Coronary artery (tissue), 2 donors: ENCODE measurements around the gene COBL.

Experiments
- DNase-seq: peaks from one replicate; pipeline ENCODE4 v3.0.0-alpha.2; 2017; ENCODE audit warnings: low spot score
- H3K27ac ChIP-seq, 2 donors: fragments of 200-600 bp; sonication (generic); one replicate each; pipeline ENCODE4 v1.5.1; 2016 to 2019
- H3K4me3 ChIP-seq: fragments of 200-600 bp; sonication (generic); 2 replicates; pipeline ENCODE4 v1.5.1; 2016; ENCODE audit warnings: mild to moderate bottlenecking, moderate library complexity
- CTCF ChIP-seq: fragments of 200-600 bp; sonication (generic); IDR thresholded peaks from one replicate; pipeline ENCODE4 v1.5.1; 2019; ENCODE audit warnings: antibody characterized with exemption

Gene COBL

GRCh38 chr7:51236470-51237132 is 80.0 kb downstream of the COBL start:
- H3K27ac ChIP-seq, result no peak overlapping the region
- no peak for DNase-seq
- no peak overlapping the region for H3K4me3 ChIP-seq
- TF ChIP-seq CTCF, result no peak

DNA sequence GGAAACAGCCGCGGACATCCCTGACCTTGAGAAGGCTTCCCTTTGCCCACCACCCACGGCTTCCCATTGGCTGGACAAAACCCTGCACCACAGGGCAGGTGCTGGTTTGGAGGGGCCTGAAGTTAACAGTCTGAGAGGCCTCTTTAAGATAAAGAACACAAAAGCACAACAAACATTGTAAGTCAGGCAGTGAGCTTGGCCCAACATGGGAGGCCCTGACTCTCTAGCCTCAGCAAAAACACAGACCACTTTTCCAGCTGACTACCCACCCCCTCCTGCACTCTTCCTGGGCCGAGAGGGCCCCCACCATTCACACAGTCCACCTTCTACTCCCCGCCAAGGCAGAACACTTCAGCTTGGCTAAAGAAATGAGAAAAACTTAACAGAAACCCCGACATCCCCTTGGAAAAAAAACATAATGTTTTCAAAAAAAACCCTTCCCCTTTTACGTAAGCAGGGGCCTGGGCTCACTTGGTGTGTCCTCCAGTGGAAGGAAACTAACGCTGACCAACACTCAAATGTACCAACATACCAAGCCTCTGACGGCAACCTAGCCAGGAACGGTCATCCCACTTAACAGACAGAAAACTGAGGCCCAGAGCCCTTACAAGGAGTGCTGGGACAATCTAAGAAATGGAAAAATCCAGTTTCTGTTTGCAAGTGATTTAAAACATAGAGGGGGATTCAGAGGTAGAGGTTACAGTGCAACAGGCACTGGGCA is 80.9 kb downstream of the COBL start:
- no peak for TF ChIP-seq CTCF
- no peak overlapping the region for H3K27ac ChIP-seq
- DNase-seq, result no peak
- no peak overlapping the region for H3K4me3 ChIP-seq

DNA sequence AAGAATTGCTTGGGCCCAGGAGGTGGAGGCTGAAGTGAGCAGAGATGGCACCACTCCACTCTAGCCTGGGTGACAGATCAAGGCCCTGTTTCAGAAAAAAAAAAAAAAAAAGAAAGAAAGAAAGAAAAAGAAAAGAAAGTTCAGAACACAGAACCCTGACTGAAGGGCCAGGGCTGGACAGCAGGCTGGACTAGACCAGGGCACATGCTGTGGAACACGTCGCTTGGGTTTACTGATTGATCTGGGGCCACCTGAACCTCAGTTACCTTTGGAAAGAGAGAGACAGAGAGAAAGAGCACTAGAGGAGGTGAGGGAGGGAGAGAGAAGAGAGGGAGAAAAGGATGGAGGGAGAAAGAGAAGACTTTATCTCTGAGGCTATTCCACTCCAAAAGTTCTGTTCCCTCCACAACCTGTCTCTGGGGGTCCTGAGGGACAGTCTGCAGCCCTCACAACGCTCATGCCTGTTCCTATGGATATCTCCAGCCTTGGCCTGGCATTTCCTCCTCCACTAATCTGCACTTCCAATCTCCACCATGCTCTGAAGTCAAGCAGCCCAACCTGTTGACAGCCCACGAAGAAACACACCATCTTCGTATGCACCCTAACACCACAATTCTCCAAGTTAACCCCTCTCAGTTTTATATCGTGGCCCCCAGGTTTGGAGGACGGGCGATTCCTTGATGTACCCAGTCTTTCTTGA is 81.8 kb downstream of the COBL start:
- no peak for TF ChIP-seq CTCF
- no peak overlapping the region for H3K4me3 ChIP-seq
- no peak overlapping the region for H3K27ac ChIP-seq
- DNase-seq, result no peak

DNA sequence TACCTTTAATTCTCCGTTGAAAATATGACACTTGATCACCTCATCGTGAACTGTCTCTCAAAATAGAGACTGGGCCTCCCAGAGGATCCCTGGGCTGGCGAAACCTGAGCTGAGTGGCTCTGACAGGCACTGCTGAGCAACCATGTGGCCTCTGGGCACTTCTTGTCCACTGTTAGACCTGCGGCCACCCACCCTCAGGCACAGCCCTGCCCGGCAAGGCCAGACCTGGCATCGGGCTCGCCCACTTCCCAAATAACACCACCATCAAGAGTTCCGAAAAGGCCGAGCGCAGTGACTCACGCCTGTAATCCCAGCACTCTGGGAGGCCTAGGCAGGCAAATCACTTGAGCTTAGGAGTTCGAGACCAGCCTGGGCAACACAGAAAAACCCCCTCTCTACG is 82.5 kb downstream of the COBL start:
- DNase-seq, result no peak
- TF ChIP-seq CTCF, result no peak
- H3K4me3 ChIP-seq, result no peak overlapping the region
- no peak overlapping the region for H3K27ac ChIP-seq

DNA sequence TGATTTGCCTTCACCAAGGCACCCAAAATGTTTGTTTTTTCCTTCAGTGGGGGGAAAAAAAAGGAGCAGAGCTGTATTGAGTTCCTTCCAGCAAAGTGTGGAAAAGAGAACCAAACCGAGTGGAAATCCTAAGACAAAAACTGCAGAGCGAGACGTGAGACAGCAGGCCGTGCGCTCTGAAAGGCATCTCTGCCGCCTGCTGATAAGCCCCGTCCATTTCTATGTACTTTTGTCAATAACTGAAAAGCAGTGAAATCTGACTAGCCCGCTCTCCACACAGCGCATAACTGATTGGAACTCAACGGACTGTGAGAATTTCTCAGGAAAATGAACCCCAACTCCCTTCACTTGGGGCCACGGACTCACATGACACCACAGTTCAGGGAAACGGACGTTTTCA is 83.2 kb downstream of the COBL start:
- Histone ChIP-seq H3K27ac (no peak overlapping the region), H3K4me3 (no peak overlapping the region)
- DNase-seq, result no peak
- TF ChIP-seq CTCF, result no peak

DNA sequence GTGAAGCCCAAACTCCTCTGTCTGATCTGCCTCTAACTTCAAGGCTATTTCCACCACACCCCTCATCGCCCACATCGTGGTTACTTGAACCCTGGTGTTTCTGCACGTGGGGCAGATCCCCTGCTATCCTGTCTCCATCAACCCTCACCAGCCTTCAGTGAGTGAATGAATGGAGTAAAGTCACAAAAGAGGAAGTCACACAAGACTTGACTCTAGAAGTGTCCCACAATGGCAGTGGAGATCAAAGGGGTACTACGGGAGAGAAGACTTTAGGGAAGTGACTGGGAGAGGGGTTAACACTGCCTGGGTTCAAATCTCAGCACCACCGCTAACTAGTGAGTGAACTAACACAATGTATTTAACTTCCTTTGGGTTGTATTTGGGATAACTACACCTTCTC is 85.9 kb downstream of the COBL start:
- no peak for TF ChIP-seq CTCF
- Histone ChIP-seq H3K27ac (no peak overlapping the region), H3K4me3 (no peak overlapping the region)
- no peak for DNase-seq

GRCh38 chr7:51230324-51230625 is 86.3 kb downstream of the COBL start:
- no peak for DNase-seq
- TF ChIP-seq CTCF, result no peak
- no peak overlapping the region for H3K27ac ChIP-seq
- H3K4me3 ChIP-seq, result no peak overlapping the region
